Measurements from ENCODE around the gene SLC38A4. TPM values are rescaled to one million over a fixed set of nuclear protein-coding genes. Genes with fewer than 3 reads are reported as not detected.

Gene SLC38A4
- total RNA-seq, 1 experiment from 2014 or later: 0.96 TPM

DNA sequence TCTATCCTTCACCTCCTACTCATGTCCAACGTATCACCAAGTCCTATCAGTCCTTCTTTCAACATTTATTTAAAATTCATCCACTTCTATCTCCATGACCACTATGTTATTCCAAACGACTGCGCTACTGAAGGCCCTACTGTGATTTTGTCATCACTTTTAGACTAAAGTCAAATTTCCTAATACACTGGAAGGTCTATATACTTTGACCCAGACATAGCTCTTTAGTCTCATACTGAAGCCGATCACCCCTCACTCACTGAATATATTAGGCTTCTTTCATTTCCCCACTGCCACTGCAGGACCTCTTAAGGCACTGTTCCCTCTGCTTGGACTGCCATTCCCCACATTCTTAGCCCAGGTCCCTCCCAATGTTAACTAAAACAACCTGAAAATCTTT lies 25.6 kb downstream of the SLC38A4 start:
- Histone ChIP-seq H3K23me2 (ENCODE audit: insufficient read length, low read depth, low read length, poor library complexity, severe bottlenecking) (no peaks in the 10 kb centered on the region), H2BK5ac (ENCODE audit: insufficient read length, low read length) (no peak overlapping the region), H4K8ac (replicated peaks; ENCODE audit: insufficient read length, low read depth, low read length) (no peak overlapping the region), H3K9me3 (ENCODE audit: control insufficient read depth, low read depth, low read length) (no peaks in the 10 kb centered on the region), H3K4me1 (ENCODE audit: insufficient read depth, low read length) (no peaks in the 10 kb centered on the region), H3K56ac (ENCODE audit: insufficient read length, low read depth, low read length) (no peak overlapping the region), H2BK12ac (ENCODE audit: insufficient read length, low read depth, low read length) (no peak overlapping the region), H3K27ac (ENCODE audit: insufficient read length, low read depth, low read length) (no peak overlapping the region), H4K91ac (ENCODE audit: insufficient read length, low read depth, low read length) (no peak overlapping the region), H3K14ac (ENCODE audit: insufficient read depth, low read length) (no peak overlapping the region), H3K79me1 (ENCODE audit: insufficient read depth, low read depth, low read length, poor library complexity, severe bottlenecking) (no peaks in the 10 kb centered on the region), H4K20me1 (ENCODE audit: control insufficient read depth, insufficient read depth, insufficient read length) (no peaks in the 10 kb centered on the region), H4K5ac (ENCODE audit: insufficient read length, low read depth, low read length) (no peak overlapping the region), H2AK5ac (ENCODE audit: insufficient read length, low read length) (no peak overlapping the region), H3K23ac (ENCODE audit: insufficient read length, low read depth, low read length) (no peak overlapping the region), H3T11ph (ENCODE audit: low read length) (no peak overlapping the region), H2AFZ (ENCODE audit: low read length) (no peak overlapping the region), H3K9ac (ENCODE audit: extremely low read depth, insufficient read length, low read length) (no peak overlapping the region), H2BK15ac (ENCODE audit: low read depth, low read length) (no peak overlapping the region), H3K27me3 (ENCODE audit: insufficient read depth, low read length) (no peaks in the 10 kb centered on the region), H3K79me2 (ENCODE audit: insufficient read depth, low read length) (no peaks in the 10 kb centered on the region), H3K18ac (ENCODE audit: insufficient read length, low read depth, low read length) (no peak overlapping the region), H3K4ac (ENCODE audit: low read depth, low read length) (no peak overlapping the region), H3K4me2 (ENCODE audit: insufficient read depth, insufficient read length, low read length) (no peak overlapping the region), H2BK20ac (ENCODE audit: low read depth, low read length, poor library complexity, severe bottlenecking) (no peak overlapping the region), H2BK120ac (ENCODE audit: low read depth, low read length, poor library complexity, severe bottlenecking) (no peak overlapping the region)
- no peak for DNase-seq
- Mint-ChIP-seq H3K9me3 (peaks cover 0 to 12% of the 10 kb centered on the region in 2 experiments; a peak in 3 of 5 replicates), H3K36me3 (ENCODE audit: insufficient read depth in 1 of 3, low read depth in 3 of 3) (peaks cover 0 to 4% (median 0%) of the 10 kb centered on the region in 3 experiments; a peak in 2 of 7 replicates), H3K4me3 (no peak overlapping the region), H3K4me1 (no peaks in the 10 kb centered on the region), H3K27me3 (ENCODE audit: low read depth) (no peaks in the 10 kb centered on the region), H3K27ac (no peak overlapping the region)
- TF ChIP-seq, protein P1, sequence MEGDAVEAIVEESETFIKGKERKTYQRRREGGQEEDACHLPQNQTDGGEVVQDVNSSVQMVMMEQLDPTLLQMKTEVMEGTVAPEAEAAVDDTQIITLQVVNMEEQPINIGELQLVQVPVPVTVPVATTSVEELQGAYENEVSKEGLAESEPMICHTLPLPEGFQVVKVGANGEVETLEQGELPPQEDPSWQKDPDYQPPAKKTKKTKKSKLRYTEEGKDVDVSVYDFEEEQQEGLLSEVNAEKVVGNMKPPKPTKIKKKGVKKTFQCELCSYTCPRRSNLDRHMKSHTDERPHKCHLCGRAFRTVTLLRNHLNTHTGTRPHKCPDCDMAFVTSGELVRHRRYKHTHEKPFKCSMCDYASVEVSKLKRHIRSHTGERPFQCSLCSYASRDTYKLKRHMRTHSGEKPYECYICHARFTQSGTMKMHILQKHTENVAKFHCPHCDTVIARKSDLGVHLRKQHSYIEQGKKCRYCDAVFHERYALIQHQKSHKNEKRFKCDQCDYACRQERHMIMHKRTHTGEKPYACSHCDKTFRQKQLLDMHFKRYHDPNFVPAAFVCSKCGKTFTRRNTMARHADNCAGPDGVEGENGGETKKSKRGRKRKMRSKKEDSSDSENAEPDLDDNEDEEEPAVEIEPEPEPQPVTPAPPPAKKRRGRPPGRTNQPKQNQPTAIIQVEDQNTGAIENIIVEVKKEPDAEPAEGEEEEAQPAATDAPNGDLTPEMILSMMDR (conservative IDR thresholded peaks at IDR 0.05): no peak
- 100% methylated on average over 1 of the region's 4 CpGs for WGBS (ENCODE audit: extremely low coverage, insufficient read length, low lambda C conversion rate)
